K562 (cell line): ENCODE results near the gene ATL2. TPM values are rescaled to one million over a fixed set of nuclear protein-coding genes. Genes with fewer than 3 reads are reported as not detected.
A peak's percentile ranks its signal among the peaks of the same experiment; 100 is the strongest.

Experiments used
- CAMTA2 ChIP-seq: fragments of 250-450 bp; sonication (Bioruptor Pico); conservative IDR thresholded peaks from 2 replicates; pipeline ENCODE4 v1.5.1; 2022
- CBX1 ChIP-seq: sonication (generic); IDR thresholded peaks from 2 replicates; pipeline ENCODE4 v1.6.1; 2016; ENCODE audit warnings: antibody characterized with exemption, low read depth, mild to moderate bottlenecking
- CTBP1 ChIP-seq: fragments of 450-650 bp; IDR thresholded peaks from 2 replicates; pipeline ENCODE4 v1.6.1; 2016; ENCODE audit warnings: borderline replicate concordance
- EP400 ChIP-seq: fragments of 450-650 bp; IDR thresholded peaks from 2 replicates; pipeline ENCODE4 v1.6.1; 2017; ENCODE audit warnings: antibody characterized with exemption, mild to moderate bottlenecking, moderate library complexity
- FOS ChIP-seq: IDR thresholded peaks from 3 replicates; pipeline ENCODE4 v1.6.1; 2011; ENCODE audit not compliant: insufficient read length; ENCODE audit errors: extremely low read depth
- HES1 ChIP-seq: fragments of 450-650 bp; IDR thresholded peaks from 2 replicates; pipeline ENCODE4 v1.6.1; 2016; ENCODE audit warnings: low read depth, mild to moderate bottlenecking, moderate library complexity
- HNRNPLL ChIP-seq: fragments of 200-400 bp; formaldehyde crosslinking; IDR thresholded peaks from 2 replicates; pipeline ENCODE4 v1.6.1; 2017; ENCODE audit warnings: low read length, low read depth, mild to moderate bottlenecking; ENCODE audit not compliant: poor library complexity, severe bottlenecking
- ILF3 ChIP-seq: fragments of 450-650 bp; IDR thresholded peaks from 2 replicates; pipeline ENCODE4 v1.6.1; 2018; ENCODE audit warnings: antibody characterized with exemption, mild to moderate bottlenecking, moderate library complexity, borderline replicate concordance
- MCM5 ChIP-seq: fragments of 450-650 bp; IDR thresholded peaks from 2 replicates; pipeline ENCODE4 v1.6.1; 2016; ENCODE audit warnings: low read depth
- NR2C2 ChIP-seq, 2 experiments: fragments of 200-800 bp in 1 of 2; sonication (Bioruptor generic) in 1 of 2; sonication (generic) in 1 of 2; formaldehyde crosslinking in 1 of 2; IDR thresholded peaks; 2 replicates each; pipeline versions ENCODE4 v1.6.1 to v1.8.0; 2016 to 2022; ENCODE audit warnings: mild to moderate bottlenecking in 1 of 2, missing compliant biosample characterization in 1 of 2, missing genetic modification characterization in 1 of 2, missing genetic modification reagents in 1 of 2
- RB1 ChIP-seq: fragments of 450-650 bp; IDR thresholded peaks from 2 replicates; pipeline ENCODE4 v1.6.1; 2017; ENCODE audit warnings: low read depth, mild to moderate bottlenecking
- SMARCA4 ChIP-seq: fragments of 450-650 bp; IDR thresholded peaks from 2 replicates; pipeline ENCODE4 v1.6.1; 2016
- STAG1 ChIP-seq: sonication (generic); formaldehyde crosslinking; IDR thresholded peaks from 2 replicates; pipeline ENCODE4 v1.5.0; 2020; ENCODE audit warnings: missing genetic modification reagents, borderline replicate concordance
- SUPT5H ChIP-seq: fragments of 450-650 bp; IDR thresholded peaks from 2 replicates; pipeline ENCODE4 v1.6.1; 2016
- TCF7 ChIP-seq: sonication (generic); IDR thresholded peaks from 2 replicates; pipeline ENCODE4 v1.6.1; 2016; ENCODE audit warnings: antibody characterized with exemption, borderline replicate concordance
- ZHX1 ChIP-seq: fragments of 150-350 bp; conservative IDR thresholded peaks from 2 replicates; pipeline ENCODE4 v1.6.1; 2014; ENCODE audit warnings: low read length
- ZNF175 ChIP-seq: fragments of 200-800 bp; sonication (Bioruptor generic); IDR thresholded peaks from 2 replicates; pipeline ENCODE4 v1.6.1; 2016; ENCODE audit warnings: low read depth, mild to moderate bottlenecking, missing genetic modification characterization, missing compliant biosample characterization
- ZNF224 ChIP-seq: sonication (generic); formaldehyde crosslinking; IDR thresholded peaks from 2 replicates; pipeline ENCODE4 v1.8.0; 2022; ENCODE audit warnings: mild to moderate bottlenecking, missing genetic modification reagents
- ZNF274 ChIP-seq: IDR thresholded peaks from 2 replicates; pipeline ENCODE4 v1.6.1; 2011; ENCODE audit warnings: low read depth, mild to moderate bottlenecking, low read length, moderate library complexity, borderline replicate concordance
- ZNF3 ChIP-seq: fragments of 250-450 bp; sonication (Bioruptor Pico); IDR thresholded peaks from 2 replicates; pipeline ENCODE4 v1.5.0; 2021; ENCODE audit warnings: mild to moderate bottlenecking, moderate library complexity
- ZNF583 ChIP-seq: fragments of 250-450 bp; sonication (Bioruptor Pico); IDR thresholded peaks from 2 replicates; pipeline ENCODE4 v1.4.0; 2020
- polyA plus RNA-seq, 8 experiments: library from polyadenylated mRNA; depleted of rRNA in 4 of 8; stranded (reverse) in 5 of 8; unstranded in 3 of 8; fragments of >200 nt; fragmentation: Nextera tagmentation in 2 of 8; fragmentation: Illumina TruSeq in 1 of 8; extraction: Ambion mirVana in 2 of 8; extraction: Trizol in 1 of 8; gene quantifications; 2 replicates each; pipeline versions ENCODE4 v1.2.1 to v1.2.3, GENCODE V29; 2011 to 2014; ENCODE audit warnings: inconsistent platforms in 1 of 8, missing spikeins in 1 of 8
- total RNA-seq, 7 experiments: library from RNA; depleted of rRNA in 6 of 7; stranded (reverse); fragments of >200 nt in 6 of 7; fragmentation: Illumina TruSeq in 2 of 7; extraction: Trizol in 2 of 7; gene quantifications; 2 replicates each; pipeline versions ENCODE4 v1.2.1 to v1.2.3, GENCODE V29; 2011 to 2021; ENCODE audit warnings: low replicate concordance in 1 of 7
- TF ChIP-seq, protein P1 (sequence below): fragments of 450-650 bp; IDR thresholded peaks from 2 replicates; pipeline ENCODE4 v1.7.1; 2018; ENCODE audit warnings: mild to moderate bottlenecking, low read depth; ENCODE audit not compliant: partially characterized antibody
- TF ChIP-seq, protein P2 (sequence below): fragments of 450-650 bp; formaldehyde crosslinking; IDR thresholded peaks from 2 replicates; pipeline ENCODE4 v1.4.0; 2022; ENCODE audit warnings: mild to moderate bottlenecking, moderate library complexity

Gene ATL2
- total and polyA plus RNA-seq, 9 of the 15 experiments (the other 6 are each of a cell fraction or from before 2014, with no cell fraction given) = 12.0 to 80.8 (median 70.2) TPM

DNA sequence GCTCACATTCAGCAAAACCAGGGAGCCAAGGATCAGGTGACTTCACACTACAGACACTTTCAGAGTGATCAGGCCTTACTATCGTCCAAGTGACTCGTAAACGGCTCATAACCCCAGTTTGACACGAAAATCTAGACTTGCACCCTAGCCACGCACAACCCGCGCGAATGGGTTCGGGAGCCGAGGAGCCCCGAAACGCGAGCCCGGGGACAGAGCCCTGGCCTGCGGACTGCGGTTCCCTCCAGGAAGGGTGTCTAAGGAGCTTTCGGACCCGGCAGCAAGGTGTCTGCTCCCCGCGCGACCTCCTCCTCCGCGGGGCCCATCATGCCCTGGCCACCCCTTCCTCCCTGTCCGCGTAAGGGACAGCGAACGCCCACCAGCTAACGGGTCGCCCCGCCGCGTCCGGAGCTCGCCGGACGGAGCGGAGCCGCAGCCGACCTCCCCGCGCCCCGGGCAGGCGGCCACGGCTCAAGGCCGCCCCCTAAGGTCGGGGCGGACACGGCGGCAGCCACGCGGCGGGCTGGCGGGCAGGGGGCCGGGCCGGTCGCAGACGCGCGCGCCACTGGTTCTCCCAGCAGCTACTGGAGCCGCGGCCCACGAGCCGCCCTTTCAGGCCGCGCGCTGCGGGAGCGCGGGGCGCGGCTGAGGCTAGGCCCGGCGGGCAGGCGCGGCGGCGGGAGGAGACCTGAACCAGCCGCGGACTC is 575 bp downstream of the ATL2 start (continued):
- no peak for TF ChIP-seq FOS
- TF ChIP-seq, protein P1, sequence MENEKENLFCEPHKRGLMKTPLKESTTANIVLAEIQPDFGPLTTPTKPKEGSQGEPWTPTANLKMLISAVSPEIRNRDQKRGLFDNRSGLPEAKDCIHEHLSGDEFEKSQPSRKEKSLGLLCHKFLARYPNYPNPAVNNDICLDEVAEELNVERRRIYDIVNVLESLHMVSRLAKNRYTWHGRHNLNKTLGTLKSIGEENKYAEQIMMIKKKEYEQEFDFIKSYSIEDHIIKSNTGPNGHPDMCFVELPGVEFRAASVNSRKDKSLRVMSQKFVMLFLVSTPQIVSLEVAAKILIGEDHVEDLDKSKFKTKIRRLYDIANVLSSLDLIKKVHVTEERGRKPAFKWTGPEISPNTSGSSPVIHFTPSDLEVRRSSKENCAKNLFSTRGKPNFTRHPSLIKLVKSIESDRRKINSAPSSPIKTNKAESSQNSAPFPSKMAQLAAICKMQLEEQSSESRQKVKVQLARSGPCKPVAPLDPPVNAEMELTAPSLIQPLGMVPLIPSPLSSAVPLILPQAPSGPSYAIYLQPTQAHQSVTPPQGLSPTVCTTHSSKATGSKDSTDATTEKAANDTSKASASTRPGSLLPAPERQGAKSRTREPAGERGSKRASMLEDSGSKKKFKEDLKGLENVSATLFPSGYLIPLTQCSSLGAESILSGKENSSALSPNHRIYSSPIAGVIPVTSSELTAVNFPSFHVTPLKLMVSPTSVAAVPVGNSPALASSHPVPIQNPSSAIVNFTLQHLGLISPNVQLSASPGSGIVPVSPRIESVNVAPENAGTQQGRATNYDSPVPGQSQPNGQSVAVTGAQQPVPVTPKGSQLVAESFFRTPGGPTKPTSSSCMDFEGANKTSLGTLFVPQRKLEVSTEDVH = no peak
- TF ChIP-seq SUPT5H = peak; percentile 7; the same call in 1 of the 2 replicates
- peak; percentile 76 for TF ChIP-seq HNRNPLL
- no peak for TF ChIP-seq CAMTA2 (CRISPR knock-in tag)
- no peak; the same call in 1 of the 2 replicates for TF ChIP-seq STAG1
- TF ChIP-seq CTBP1 = peak; percentile 72; the same call in 1 of the 2 replicates
- TF ChIP-seq, protein P2, sequence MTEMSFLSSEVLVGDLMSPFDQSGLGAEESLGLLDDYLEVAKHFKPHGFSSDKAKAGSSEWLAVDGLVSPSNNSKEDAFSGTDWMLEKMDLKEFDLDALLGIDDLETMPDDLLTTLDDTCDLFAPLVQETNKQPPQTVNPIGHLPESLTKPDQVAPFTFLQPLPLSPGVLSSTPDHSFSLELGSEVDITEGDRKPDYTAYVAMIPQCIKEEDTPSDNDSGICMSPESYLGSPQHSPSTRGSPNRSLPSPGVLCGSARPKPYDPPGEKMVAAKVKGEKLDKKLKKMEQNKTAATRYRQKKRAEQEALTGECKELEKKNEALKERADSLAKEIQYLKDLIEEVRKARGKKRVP (CRISPR knock-in tag) = 0 out of 2 replicates have a peak, but pooled peaks have one; percentile 3
- TF ChIP-seq HES1 = no peak
- no peak for TF ChIP-seq MCM5
- no peak for TF ChIP-seq ZNF583
- no peak for TF ChIP-seq ZNF3 (CRISPR knock-in tag)
- TF ChIP-seq SMARCA4 = no peak; the same call in 1 of the 2 replicates
- no peak for TF ChIP-seq TCF7
- TF ChIP-seq ZNF274 = no peak
- TF ChIP-seq EP400 = no peak; the same call in 1 of the 2 replicates
- peak; percentile 17; the same call in 1 of the 2 replicates for TF ChIP-seq CBX1
- peak; percentile 84 for TF ChIP-seq RB1
- TF ChIP-seq ZNF224 = no peak
- TF ChIP-seq ZHX1 = no peak
- no peak for TF ChIP-seq ZNF175 (CRISPR knock-in tag)
- TF ChIP-seq NR2C2 (CRISPR knock-in tag; IDR thresholded peaks at IDR 0.05) = no peak; the same call in 1 of the 2 replicates
- TF ChIP-seq NR2C2 (tag; IDR thresholded peaks at IDR 0.05) = peak; percentile 67
- TF ChIP-seq ILF3 = no peak
